Renal cortex interstitium (tissue), 11 donors: Measurements from ENCODE around the gene LACTB. TPM values are rescaled to one million over a fixed set of nuclear protein-coding genes. Genes with fewer than 3 reads are reported as not detected.

Experiments
- DNase-seq, 11 donors: peaks; one replicate each; pipeline ENCODE4 v3.0.0-alpha.2; 2013; ENCODE audit warnings: low read depth in 9 of 11, low spot score in 4 of 11; ENCODE audit errors: extremely low read depth in 1 of 11
- polyA plus RNA-seq, 3 donors: library from polyadenylated mRNA; unstranded; fragments of 120-200 nt; gene quantifications; one replicate each; pipeline ENCODE4 v1.2.1, GENCODE V29; 2013; ENCODE audit not compliant: insufficient read length in 3 of 3

The LACTB gene
- polyA plus RNA-seq, 3 donors = 16.5 to 20.0 (median 16.9) TPM

- no peak for DNase-seq
These were observed 11.1 kb upstream of the LACTB start for GRCh38 chr15:63110428-63111026.

DNA sequence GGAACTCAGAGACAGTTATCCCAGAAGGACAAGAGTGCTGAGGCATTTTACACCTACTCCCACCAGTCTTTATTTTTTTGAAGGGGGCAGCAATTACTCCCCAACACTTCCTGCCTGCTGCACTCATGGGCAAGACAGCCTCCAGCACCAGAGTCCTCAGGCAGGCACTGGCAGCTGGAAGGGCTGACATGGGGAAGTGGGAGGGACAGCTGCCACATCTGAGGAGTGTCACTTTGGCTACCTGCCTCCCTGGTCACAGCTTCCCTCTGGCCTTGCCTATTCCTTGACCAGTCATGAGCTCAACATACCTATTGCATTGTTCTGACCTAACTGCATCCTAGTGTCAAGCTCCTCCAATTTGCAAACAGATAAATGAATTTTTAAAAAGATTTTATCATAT is 10.2 kb upstream of the LACTB start:
- DNase-seq = no peak

DNA sequence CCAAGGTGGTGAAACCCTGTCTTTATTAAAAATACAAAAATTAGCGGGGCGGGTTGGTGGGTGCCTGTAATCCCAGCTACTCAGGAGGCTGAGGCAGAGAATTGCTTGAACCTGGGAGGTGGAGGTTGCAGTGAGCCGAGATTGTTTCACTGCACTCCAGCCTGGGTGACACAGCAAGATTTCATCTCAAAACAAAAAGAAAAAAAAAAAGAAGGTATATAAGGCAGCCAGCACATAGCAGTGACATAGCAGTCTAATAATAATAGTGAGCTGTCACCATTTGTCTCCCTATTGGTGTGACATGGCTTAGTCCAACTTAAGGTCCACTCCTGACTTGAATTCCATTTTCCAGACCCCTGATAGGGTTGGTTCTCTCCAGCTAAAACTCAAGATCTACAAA is 8.8 kb upstream of the LACTB start:
- DNase-seq = no peak

- DNase-seq = no peak
These were observed 7.2 kb upstream of the LACTB start for GRCh38 chr15:63114465-63114864.

DNA sequence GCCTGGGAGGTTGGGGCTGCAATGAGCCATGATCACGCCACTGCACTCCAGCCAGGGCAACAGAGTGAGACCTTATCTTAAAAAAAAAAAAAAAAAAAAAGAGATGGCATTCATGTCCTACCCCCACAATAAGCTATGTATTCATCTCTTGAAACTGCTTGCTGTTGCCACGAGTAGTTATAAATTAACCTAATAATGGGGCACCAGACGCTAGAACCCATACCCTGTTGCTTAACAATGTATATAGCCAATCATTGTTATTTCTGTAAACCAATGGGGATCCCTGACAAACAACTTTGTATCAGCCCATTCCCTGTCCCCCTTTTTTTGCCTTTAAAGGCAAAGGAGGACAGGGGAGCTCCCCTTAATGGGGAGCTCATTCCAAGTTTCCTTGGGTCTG is 2.8 kb upstream of the LACTB start:
- no peak for DNase-seq

- DNase-seq = peak in 10 of 11 donors; percentile 30 to 76 (median 57)
These were observed 578 bp downstream of the LACTB start for GRCh38 chr15:63122002-63122875.

GRCh38 chr15:63124506-63124905 is 2.8 kb downstream of the LACTB start:
- no peak for DNase-seq

- no peak for DNase-seq
These were observed 5.1 kb downstream of the LACTB start for GRCh38 chr15:63126726-63127125.

- no peak for DNase-seq
These were observed 12.1 kb downstream of the LACTB start for GRCh38 chr15:63133786-63134185.

DNA sequence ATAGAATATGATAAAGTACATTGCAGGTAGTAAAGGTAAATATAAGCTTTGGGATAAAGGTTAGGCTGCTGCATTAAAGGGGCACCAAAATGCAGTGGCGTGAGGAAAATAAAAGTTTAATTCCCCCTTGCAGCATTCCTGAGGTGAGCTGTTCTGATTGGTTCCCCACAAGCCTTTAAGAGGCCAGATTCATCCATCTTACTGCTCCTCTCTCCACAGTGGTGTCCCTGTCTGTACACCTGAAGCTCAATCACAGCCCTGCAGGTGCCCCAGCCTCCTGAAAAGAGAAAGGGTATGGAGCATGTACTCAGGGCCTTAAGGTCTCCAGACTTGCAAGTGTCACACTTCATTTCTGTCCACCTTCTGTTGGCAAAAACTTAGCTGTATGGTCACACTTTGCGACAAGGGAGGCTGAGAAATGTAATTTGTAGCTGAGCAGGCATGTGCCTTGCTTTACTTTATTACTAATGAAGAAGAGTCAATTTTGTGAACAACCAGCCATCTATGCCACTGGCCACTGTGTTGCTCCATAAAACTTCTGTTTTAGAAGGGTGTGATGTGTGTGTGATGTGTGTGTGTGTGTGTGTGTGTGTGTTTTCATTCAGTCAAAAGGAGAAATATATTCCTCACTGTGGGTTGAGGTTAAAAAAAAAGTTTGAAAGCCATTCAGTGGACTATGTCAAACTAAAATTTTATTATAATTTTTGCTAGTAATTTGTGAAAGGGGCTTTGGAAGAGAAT is 12.8 kb downstream of the LACTB start:
- no peak for DNase-seq

DNA sequence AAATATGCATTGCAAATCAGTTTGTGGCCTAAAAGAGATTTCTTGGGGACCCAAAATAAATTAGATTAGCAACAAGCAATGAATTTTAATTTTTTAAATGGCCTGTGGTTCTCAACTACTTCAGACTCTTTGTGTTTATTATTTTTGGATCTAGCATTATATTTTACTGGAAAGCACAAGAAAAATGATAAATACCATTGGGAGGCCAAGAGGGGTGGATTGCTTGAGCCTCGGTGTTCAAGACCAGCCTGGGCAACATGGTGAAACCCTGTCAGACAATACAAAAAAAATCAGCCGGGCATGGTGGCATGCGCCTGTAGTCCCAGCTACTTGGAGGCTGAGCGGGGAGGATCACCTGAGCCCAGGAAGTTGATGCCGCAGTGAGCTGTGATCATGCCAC is 13.6 kb downstream of the LACTB start:
- no peak for DNase-seq

- no peak for DNase-seq
These were observed 14.1 kb downstream of the LACTB start for GRCh38 chr15:63135804-63136203.

DNA sequence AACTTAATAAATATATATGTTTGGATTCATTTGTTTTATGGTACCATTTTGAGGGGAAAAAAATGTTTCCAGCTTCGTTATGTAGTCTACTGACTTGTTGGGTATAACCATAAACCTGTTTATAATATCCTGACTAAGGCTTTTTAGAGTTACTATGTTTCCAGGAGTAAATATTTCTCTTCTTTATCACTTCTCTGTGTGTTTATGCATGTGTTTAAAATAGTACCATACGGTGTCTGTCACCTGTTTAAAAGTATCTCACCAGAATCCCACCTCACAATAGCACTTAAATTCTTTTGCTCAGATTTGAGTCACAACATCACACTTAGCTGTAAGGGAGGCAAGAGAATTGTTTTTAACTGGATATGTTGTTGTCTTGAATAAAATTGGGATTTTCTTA is 15.1 kb downstream of the LACTB start:
- DNase-seq = no peak

DNA sequence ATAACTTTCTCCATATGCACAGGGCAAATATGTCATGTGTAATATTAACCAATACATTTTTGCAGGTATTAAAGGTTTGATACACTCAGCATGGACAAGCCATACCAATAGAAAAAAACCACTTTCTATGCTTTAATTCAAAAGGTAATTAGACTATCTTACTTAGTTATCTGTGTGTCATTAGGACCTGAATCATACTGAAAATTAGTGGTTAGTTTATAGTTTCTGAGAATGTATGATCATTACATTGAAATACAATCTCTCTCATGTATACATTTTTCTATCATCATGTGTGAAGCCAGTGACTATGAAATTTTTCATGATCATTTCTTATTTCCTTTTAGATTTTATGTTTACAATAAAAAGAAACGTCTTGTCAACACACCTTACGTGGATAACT is 19.3 kb downstream of the LACTB start:
- DNase-seq = no peak

GRCh38 chr15:63145426-63145825 is 23.8 kb downstream of the LACTB start:
- DNase-seq = no peak

GRCh38 chr15:63146684-63147083 is 25.0 kb downstream of the LACTB start:
- no peak for DNase-seq

GRCh38 chr15:63151665-63152064 is 30.0 kb downstream of the LACTB start:
- DNase-seq = no peak

DNA sequence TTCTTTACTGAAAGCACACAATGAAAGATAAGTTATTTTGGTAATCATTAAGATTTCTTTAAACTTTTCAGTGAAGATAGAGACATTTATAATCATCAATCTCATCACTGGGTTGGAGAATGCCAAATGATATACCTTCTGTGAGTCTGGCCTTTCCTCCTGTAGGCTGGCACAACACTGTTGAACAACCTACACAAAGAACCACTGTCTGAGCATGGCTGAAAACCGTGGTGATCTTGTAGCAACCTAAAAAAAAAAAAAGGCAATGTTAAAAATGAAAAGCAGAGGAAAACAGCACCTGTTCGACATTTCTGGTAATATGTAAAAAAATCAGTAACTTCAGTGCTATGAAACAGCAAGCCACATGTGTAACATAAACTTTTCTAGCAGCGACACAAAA is 33.8 kb downstream of the LACTB start:
- no peak for DNase-seq

DNA sequence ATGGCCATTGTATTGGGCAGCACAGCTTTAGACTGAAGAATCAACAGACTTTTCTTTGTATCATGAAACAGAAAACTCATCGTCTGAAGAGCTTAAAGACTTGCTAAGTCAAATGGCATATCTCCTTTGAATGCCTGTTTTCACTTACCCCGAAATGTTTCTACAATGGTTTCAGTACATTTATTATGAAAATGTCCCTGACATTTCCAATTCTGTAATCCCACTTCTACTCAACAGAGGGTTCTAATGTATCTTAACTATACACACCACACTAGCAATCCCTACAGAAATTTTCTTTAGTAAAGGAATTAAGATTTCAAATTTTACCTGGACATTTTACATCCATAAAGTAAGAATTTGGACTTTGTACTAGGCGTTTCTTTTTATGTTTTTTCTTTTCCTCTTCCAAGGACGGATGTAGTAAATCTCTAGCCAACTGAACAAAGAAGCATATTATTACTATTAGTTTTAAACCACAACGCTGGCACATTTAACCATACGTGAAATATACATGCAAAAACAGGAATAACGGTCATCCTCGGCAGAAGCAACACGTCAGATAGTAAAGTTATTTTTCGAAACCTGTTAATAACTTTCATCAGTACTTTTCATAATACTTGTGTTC is 34.5 kb downstream of the LACTB start:
- DNase-seq = peak in 3 of 11 donors; percentile 0 to 7 (median 5)

- peak in 10 of 11 donors; percentile 22 to 56 (median 46) for DNase-seq
These were observed 35.1 kb downstream of the LACTB start for GRCh38 chr15:63156755-63157117.
